GM13976 (cell line): Measurements from ENCODE around the gene ENO3.
"Not testable (repeated sequence)": the region's sequence is repeated elsewhere in the genome, so short reads cannot be mapped to it uniquely, and the experiment has no call there.

Experiments used
- DNase-seq: peaks from one replicate; pipeline ENCODE4 v3.0.0; 2012; ENCODE audit warnings: low spot score
- in situ Hi-C: fragments of 300-500 bp; cut with MboI; formaldehyde crosslinking; loops from one replicate; pipeline ENCODE4 v1.12.0; 2022; ENCODE audit warnings: low sequenced_read_pairs, mixed read lengths, inconsistent platforms; ENCODE audit not compliant: unreplicated experiment
- TF ChIP-seq, protein P1 (sequence below): IDR thresholded peaks from 2 replicates; pipeline ENCODE4 v1.5.1; 2012; ENCODE audit warnings: borderline replicate concordance, mild to moderate bottlenecking; ENCODE audit not compliant: insufficient read depth; ENCODE audit errors: extremely low read depth, missing control alignments, control extremely low read depth

The ENO3 gene

DNA sequence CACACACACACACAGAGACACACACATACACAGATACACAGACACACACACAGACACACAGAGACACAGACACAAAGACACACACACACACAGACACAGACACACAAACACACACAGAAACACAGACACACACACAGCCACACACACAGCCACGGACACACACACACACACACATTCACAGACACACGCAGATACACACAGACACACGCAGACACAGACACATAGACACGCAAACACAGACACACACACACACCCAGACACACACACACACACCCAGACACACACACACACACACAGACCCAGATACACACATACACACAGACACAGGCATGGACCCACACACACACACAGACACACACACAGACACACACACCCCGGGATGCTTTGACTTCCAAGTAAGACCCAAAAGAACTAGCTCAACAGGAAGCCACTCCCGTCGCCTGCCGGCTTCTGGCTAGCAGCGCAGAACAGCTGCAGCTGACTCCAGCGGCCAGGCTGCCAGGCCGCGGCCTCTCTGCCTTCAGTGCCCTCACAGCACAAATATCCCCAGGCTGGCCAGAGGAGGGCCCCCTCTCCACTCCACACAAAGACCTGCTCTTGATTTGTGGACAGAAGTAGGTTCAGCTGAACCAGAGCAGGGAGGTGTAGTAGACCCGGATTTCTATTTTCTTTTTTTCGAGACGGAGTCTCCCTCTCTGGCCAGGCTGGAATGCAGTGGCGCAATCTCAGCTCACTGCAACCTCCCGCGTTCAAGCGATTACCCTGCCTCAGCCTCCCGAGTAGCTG is 42.0 kb upstream of the ENO3 start:
- in situ Hi-C loops = no loop called here
- TF ChIP-seq, protein P1, sequence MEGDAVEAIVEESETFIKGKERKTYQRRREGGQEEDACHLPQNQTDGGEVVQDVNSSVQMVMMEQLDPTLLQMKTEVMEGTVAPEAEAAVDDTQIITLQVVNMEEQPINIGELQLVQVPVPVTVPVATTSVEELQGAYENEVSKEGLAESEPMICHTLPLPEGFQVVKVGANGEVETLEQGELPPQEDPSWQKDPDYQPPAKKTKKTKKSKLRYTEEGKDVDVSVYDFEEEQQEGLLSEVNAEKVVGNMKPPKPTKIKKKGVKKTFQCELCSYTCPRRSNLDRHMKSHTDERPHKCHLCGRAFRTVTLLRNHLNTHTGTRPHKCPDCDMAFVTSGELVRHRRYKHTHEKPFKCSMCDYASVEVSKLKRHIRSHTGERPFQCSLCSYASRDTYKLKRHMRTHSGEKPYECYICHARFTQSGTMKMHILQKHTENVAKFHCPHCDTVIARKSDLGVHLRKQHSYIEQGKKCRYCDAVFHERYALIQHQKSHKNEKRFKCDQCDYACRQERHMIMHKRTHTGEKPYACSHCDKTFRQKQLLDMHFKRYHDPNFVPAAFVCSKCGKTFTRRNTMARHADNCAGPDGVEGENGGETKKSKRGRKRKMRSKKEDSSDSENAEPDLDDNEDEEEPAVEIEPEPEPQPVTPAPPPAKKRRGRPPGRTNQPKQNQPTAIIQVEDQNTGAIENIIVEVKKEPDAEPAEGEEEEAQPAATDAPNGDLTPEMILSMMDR = peak; percentile 72
- peak; percentile 90 for DNase-seq

DNA sequence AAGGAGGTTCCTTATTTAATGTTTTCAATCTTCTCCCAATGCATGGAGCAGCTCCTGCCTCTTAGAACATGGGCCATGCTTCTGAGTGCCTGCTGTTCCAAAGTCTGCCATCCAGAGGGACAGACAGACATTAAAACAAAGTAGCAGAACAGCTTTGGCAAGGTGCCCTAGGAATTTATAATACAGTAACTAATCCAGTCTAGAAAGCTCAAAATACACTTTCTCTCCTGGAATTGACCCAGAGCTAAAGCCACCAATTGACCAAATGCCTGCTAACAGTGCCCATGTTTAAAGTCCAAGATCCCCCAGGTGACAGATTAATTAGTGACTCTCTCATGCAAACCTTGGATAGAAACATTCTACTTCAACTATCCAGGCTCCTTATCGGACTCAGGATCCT is 36.9 kb upstream of the ENO3 start:
- no peak for DNase-seq
- in situ Hi-C loops = no loop called here
- TF ChIP-seq, protein P1 = no peak

DNA sequence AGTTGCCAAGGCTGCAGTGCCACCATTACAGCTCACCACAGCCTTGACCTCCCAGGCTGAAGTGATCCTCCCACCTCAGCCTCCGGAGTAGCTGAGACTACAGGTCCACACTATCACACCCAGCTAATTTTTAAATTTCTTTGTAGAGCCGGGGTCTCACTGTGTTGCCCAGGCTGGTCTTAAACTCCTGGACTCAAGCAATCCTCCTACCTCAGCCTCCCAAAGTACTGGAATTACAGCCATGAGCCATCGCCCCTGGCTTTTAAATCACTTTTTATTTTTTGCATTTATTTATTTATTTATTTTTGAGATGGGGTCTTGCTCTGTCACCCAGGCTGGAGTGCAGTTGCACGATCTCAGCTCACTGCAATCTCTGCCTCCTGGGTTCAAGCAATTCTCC is 36.4 kb upstream of the ENO3 start:
- DNase-seq, in situ Hi-C loops: not testable (repeated sequence)

DNA sequence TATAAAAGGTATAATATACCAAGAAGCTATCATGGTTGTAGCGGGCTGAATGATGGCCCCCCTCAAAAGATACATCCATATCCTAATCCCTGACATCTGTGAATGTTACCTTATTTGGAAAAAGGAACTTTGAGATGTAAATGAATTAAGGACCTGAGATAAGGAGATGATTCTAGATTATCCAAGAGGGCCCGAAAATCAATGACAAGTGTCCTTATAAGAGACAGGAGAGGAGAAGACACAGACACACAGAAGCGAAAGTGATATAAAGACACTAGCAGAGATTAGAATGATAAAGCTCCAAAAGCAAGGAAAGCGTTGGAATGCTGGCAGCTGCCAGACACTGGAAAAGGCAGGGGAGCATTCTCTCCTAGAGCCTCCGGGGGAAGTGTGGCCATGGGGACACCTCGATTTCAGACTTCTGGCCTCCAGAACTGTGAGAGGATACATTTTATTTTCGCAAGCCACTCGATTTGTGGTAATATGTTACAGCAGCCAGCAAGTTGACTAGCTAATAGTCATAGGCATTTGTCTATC is 31.3 kb upstream of the ENO3 start:
- in situ Hi-C loops = no loop called here
- TF ChIP-seq, protein P1 = no peak
- DNase-seq = no peak

DNA sequence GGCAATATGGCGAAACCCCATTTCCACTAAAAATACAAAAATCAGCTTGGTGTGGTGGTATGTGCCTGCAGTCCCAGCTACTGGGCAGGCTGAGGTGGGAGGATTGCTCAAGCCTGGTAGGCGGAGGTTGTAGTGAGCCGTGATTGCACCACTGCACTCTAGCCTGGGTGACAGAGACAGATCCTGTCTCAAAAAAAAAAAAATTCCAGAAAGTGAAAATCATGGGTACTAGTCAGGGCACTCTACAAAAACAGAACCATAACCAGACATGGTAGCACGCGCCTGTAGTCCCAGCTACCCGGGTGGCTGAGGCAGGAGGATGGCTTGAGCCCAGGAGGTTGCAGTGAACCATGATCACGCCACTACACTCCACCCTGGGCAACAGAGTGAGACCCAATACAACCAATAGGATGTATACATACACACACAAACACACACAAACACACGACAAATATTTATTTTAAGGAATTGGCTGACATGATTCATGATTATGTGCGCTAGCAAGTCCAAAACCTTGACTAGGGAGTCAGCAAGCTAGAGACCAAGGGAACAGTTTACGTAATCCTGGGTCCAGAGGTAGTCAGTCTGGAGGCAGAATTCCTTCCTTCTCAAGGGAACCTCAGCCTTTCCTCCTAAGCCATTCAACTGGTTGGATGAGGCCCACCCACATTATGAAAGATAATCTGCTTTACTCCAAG is 30.4 kb upstream of the ENO3 start:
- TF ChIP-seq, protein P1 = no peak
- in situ Hi-C loops = no loop called here
- no peak for DNase-seq

- DNase-seq = no peak
- TF ChIP-seq, protein P1 = no peak
- in situ Hi-C loops = no loop called here
Measured at GRCh38 chr17:4921320-4921719, 29.6 kb upstream of the ENO3 start.

DNA sequence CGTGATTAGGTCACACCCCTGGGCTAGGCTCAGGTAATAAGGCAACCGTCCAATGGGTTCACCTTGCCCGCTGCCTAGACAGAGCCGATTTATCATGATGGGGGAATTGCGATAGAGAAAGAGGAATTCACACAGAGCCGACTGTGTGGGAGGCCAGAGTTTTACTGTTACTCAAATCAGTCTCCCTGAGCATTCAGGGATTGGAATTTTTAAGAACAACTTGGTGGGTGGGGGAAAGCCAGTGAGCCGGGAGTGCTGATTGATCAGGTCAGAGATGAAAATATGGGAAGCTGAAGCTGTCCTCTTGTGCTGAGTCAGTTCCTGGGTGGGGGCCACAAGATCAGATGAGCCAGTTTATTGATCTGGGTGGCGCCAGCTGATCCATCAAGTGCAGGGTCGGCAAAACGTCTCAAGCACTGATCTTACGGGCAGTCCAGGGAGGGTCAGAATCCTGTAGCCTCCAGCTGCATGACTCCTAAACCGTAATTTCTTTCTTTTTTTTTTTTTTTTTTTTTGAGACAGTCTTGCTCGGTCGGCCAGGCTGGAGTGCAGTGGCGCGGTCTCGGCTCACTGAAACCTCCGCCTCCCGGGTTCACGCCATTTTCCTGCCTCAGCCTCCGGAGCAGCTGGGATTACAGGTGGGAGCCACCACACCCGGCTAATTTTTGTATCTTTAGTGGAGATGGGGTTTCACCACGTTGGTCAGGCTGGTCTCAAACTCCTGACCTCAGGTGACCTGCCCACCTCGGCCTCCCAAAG is 24.2 kb upstream of the ENO3 start:
- DNase-seq, in situ Hi-C loops: not testable (repeated sequence)
